GM21737 (cell line): ENCODE results near the gene PTPRD.

Experiments
- ATAC-seq: cut with Tn5 transposase; IDR thresholded peaks from one replicate; pipeline ENCODE4 v1.9.1; 2021; ENCODE audit warnings: mild to moderate bottlenecking, moderate library complexity; ENCODE audit not compliant: unreplicated experiment

The PTPRD gene

GRCh38 chr9:10059044-10059443 is 553.8 kb downstream of the PTPRD start:
- ATAC-seq = no peak

- ATAC-seq = no peak
Observed at GRCh38 chr9:10055886-10056395, 556.9 kb downstream of the PTPRD start.

- ATAC-seq = no peak
Observed at GRCh38 chr9:10054456-10054855, 558.3 kb downstream of the PTPRD start.

GRCh38 chr9:10052916-10053315 is 559.9 kb downstream of the PTPRD start:
- no peak for ATAC-seq

- no peak for ATAC-seq
Observed at GRCh38 chr9:10052181-10052580, 560.6 kb downstream of the PTPRD start.

- ATAC-seq = no peak
Observed at GRCh38 chr9:10050016-10050415, 562.8 kb downstream of the PTPRD start.

GRCh38 chr9:10048994-10049393 is 563.8 kb downstream of the PTPRD start:
- no peak for ATAC-seq

- no peak for ATAC-seq
Observed at GRCh38 chr9:10045598-10045997, 567.2 kb downstream of the PTPRD start.

GRCh38 chr9:10041726-10042229 is 571.0 kb downstream of the PTPRD start:
- no peak for ATAC-seq

GRCh38 chr9:10036095-10036494 is 576.7 kb downstream of the PTPRD start:
- ATAC-seq = no peak

GRCh38 chr9:10032166-10032565 is 580.6 kb downstream of the PTPRD start:
- no peak for ATAC-seq

- ATAC-seq = no peak
Observed at GRCh38 chr9:10026443-10026984, 586.3 kb downstream of the PTPRD start.

- ATAC-seq = no peak
Observed at GRCh38 chr9:10015755-10016154, 597.0 kb downstream of the PTPRD start.

- no peak for ATAC-seq
Observed at GRCh38 chr9:10014889-10015288, 597.9 kb downstream of the PTPRD start.

GRCh38 chr9:10009401-10009800 is 603.4 kb downstream of the PTPRD start:
- no peak for ATAC-seq

GRCh38 chr9:10008101-10008799 is 604.6 kb downstream of the PTPRD start:
- no peak for ATAC-seq

- ATAC-seq = no peak
Observed at GRCh38 chr9:10007356-10007755, 605.4 kb downstream of the PTPRD start.

GRCh38 chr9:10005206-10005605 is 607.6 kb downstream of the PTPRD start:
- ATAC-seq = no peak

GRCh38 chr9:10003047-10003446 is 609.8 kb downstream of the PTPRD start:
- ATAC-seq = no peak

- no peak for ATAC-seq
Observed at GRCh38 chr9:10000669-10001068, 612.1 kb downstream of the PTPRD start.

- ATAC-seq = peak; percentile 56
Observed at GRCh38 chr9:9998491-9999287, 614.1 kb downstream of the PTPRD start.

- no peak for ATAC-seq
Observed at GRCh38 chr9:9997585-9997984, 615.2 kb downstream of the PTPRD start.
